OCI-LY7 (cell line): ENCODE data around the gene KLHL3.

Experiments used
- CTCF ChIP-seq: fragments of 200-600 bp; sonication (generic); conservative IDR thresholded peaks from 2 replicates; pipeline ENCODE4 v1.5.1; 2014; ENCODE audit warnings: mild to moderate bottlenecking, antibody characterized with exemption, low read length, moderate library complexity, mixed read lengths
- EZH2phosphoT487 ChIP-seq: fragments of 200-600 bp; sonication (generic); IDR thresholded peaks from 2 replicates; pipeline ENCODE4 v1.6.1; 2018; ENCODE audit warnings: low read depth, borderline replicate concordance, mild to moderate bottlenecking, mixed run types, antibody characterized with exemption, low read length, moderate library complexity, mixed read lengths

DNA sequence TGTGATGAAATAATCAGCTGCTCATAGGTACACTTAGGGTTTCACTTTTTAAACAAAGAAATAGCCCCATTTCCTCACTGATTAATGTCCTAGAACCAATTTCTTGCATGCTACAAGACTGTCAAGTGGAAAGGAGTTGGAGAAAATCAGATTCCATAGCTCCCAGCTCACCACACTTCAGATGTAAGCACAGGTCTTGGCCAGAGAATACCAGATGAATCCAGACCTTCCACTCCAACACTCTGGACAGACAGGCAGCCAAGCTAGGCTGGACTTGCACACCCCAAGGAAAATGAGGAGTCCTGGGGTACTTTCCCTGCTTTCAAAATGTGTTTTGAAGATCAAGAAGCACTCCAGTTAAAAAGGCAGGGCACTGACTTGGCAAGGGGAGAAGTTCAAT, 68.5 kb downstream of the KLHL3 start:
- TF ChIP-seq CTCF (no peak), EZH2phosphoT487 (no peak)
